A549 treated with dexamethasone at 1 μM for 4 hours (cell line): ENCODE measurements around the gene PLGLB1. TPM values are rescaled to one million over a fixed set of nuclear protein-coding genes. Genes with fewer than 3 reads are reported as not detected.

Source experiments
- total RNA-seq: library from RNA; stranded (reverse); fragments of 200-300 nt; extraction: Qiagen RNA extraction; gene quantifications from 5 replicates; pipeline ENCODE4 v1.2.3, GENCODE V29; 2022

Gene PLGLB1
- 0.59 to 0.86 TPM (median 0.66 TPM) in 5 replicates for total RNA-seq

DNA sequence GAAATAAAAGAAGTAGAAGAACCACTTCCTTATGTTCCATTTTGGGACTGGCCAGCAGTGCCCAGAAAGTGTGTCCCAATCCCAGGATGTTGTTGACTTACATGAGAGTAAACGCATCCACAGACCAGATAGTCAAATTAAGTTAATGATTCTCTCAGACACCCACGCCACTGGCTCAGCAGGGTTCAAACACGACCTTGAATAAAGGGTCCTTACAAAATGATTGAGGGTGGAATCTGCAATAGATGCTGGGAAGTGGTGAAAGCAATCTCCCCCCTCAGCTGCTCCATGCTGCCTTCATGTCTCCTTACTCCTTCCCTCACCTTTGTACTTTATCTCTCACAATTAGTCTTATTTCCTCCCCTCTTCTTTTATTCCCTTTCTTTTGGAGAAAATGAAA, at the start of gene PLGLB1:
PLGLB1 (minus strand) TSS at position 101 of the 400 bp plus-strand sequence; CDS start at position 40, 61 bp downstream.

Other genes starting within 250 kb of the PLGLB1 start
- 0.28 to 0.51 TPM (median 0.30 TPM) in 5 replicates for gene CD8A, start 230.9 kb downstream of the PLGLB1 start, total RNA-seq
- gene CD8B, start 160.0 kb downstream of the PLGLB1 start, total RNA-seq, result not detected in 5 replicates
- 0.03 to 0.05 TPM (median 0.04 TPM) in 4 of 5 replicates, not detected in the other for gene RGPD1, start 79.7 kb downstream of the PLGLB1 start, total RNA-seq